Activated B cell treated with CpG ODN at 0.5 μM for 24 hours (primary cell): ENCODE data around the gene PLEKHO2. TPM values are rescaled to one million over a fixed set of nuclear protein-coding genes. Genes with fewer than 3 reads are reported as not detected.

ENCODE experiments used
- ATAC-seq: fragments of 200-7000 bp; cut with Tn5 transposase; one replicate; pipeline ENCODE4 v1.10.0; 2021; ENCODE audit warnings: low read depth, mild to moderate bottlenecking, moderate library complexity
- CTCF ChIA-PET: fragments of 350-600 bp; sonication (Branson Sonifier 250); formaldehyde crosslinking; loops from one replicate; lab custom pipeline; 2021; ENCODE audit warnings: antibody characterized with exemption; lab: Charles Lee
- POLR2A ChIA-PET: fragments of 350-600 bp; sonication (Branson Sonifier 250); formaldehyde crosslinking; loops from one replicate; lab custom pipeline; 2021; ENCODE audit warnings: antibody characterized with exemption; lab: Charles Lee
- DNase-seq: peaks from one replicate; pipeline ENCODE4 v3.0.0; 2022
- H3K27ac Mint-ChIP-seq: one replicate; pipeline ENCODE4 v1.8.0; 2020; ENCODE audit warnings: mixed read lengths
- H3K27me3 Mint-ChIP-seq: one replicate; pipeline ENCODE4 v1.8.0; 2021; ENCODE audit warnings: mixed read lengths
- H3K36me3 Mint-ChIP-seq: one replicate; pipeline ENCODE4 v1.8.0; 2021; ENCODE audit warnings: low read depth, mixed read lengths
- H3K4me1 Mint-ChIP-seq: one replicate; pipeline ENCODE4 v1.8.0; 2021; ENCODE audit warnings: mixed read lengths
- H3K4me3 Mint-ChIP-seq: one replicate; pipeline ENCODE4 v1.8.0; 2020; ENCODE audit warnings: mild to moderate bottlenecking, mixed read lengths
- H3K9me3 Mint-ChIP-seq: one replicate; pipeline ENCODE4 v1.8.0; 2020; ENCODE audit warnings: mixed read lengths
- intact Hi-C: fragments of 100-400 bp; cut with micrococcal nuclease; formaldehyde crosslinking; loops from one replicate; pipeline ENCODE4 v1.15.1; 2024
- total RNA-seq: library from RNA; stranded (reverse); gene quantifications from 2 replicates; pipeline ENCODE4 v1.2.3, GENCODE V29; 2022
- TF ChIP-seq, protein P1 (sequence below): fragments of 200-600 bp; IDR thresholded peaks from one replicate; pipeline ENCODE4 v1.8.0; 2022; ENCODE audit warnings: antibody characterized with exemption, mild to moderate bottlenecking

Gene PLEKHO2
- total RNA-seq, 1 donor from 2014 or later = 38.1 TPM

DNA sequence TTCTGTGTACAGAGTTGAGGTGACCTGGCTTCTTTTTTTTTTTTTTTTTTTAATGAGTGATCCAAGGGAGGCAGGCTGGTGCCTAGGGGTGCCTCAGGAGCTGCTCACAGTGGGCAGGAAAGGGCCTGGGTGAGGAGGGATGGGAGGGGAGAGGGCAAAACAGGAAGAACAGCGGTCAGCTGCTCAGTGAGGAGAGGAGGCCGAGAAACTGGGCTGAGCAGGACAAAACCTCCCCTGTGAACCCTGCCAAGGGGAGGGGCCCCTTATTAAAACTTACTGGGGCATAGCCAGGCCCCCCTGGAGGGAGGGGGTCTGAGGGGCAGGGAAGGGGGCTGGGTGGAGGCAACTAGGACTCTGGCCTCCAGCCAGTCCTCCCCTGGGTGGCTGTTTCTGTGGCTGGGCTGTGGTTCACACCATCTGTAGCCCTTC, 3.5 kb downstream of the PLEKHO2 start:
- no peak for DNase-seq
- Mint-ChIP-seq H3K27ac (peak overlapping the region; percentile 71), H3K4me1 (peaks cover 72% of the 10 kb centered on the region), H3K9me3 (no peaks in the 10 kb centered on the region), H3K4me3 (peak overlapping the region; percentile 95), H3K27me3 (no peaks in the 10 kb centered on the region), H3K36me3 (peaks cover 45% of the 10 kb centered on the region)
- ATAC-seq = no peak
- ChIA-PET CTCF (interaction anchor here (1.3 to 1.7 kb wide), 4 partner anchors 9 to 60 kb away, joined by 4 to 7 read pairs (median 5); no protein-coding TSS in a partner anchor), POLR2A (interaction anchor here (0.6 to 6.9 kb wide), 4 partner anchors 9 to 62 kb away, joined by 3 to 117 read pairs (median 4); no protein-coding TSS in a partner anchor)
- TF ChIP-seq, protein P1, sequence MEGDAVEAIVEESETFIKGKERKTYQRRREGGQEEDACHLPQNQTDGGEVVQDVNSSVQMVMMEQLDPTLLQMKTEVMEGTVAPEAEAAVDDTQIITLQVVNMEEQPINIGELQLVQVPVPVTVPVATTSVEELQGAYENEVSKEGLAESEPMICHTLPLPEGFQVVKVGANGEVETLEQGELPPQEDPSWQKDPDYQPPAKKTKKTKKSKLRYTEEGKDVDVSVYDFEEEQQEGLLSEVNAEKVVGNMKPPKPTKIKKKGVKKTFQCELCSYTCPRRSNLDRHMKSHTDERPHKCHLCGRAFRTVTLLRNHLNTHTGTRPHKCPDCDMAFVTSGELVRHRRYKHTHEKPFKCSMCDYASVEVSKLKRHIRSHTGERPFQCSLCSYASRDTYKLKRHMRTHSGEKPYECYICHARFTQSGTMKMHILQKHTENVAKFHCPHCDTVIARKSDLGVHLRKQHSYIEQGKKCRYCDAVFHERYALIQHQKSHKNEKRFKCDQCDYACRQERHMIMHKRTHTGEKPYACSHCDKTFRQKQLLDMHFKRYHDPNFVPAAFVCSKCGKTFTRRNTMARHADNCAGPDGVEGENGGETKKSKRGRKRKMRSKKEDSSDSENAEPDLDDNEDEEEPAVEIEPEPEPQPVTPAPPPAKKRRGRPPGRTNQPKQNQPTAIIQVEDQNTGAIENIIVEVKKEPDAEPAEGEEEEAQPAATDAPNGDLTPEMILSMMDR = no peak
- intact Hi-C loops = loop anchor here (10.0 kb wide), 1 partner anchor 750 kb away; the partner anchor contains the start of genes CIAO2A and SNX1

DNA sequence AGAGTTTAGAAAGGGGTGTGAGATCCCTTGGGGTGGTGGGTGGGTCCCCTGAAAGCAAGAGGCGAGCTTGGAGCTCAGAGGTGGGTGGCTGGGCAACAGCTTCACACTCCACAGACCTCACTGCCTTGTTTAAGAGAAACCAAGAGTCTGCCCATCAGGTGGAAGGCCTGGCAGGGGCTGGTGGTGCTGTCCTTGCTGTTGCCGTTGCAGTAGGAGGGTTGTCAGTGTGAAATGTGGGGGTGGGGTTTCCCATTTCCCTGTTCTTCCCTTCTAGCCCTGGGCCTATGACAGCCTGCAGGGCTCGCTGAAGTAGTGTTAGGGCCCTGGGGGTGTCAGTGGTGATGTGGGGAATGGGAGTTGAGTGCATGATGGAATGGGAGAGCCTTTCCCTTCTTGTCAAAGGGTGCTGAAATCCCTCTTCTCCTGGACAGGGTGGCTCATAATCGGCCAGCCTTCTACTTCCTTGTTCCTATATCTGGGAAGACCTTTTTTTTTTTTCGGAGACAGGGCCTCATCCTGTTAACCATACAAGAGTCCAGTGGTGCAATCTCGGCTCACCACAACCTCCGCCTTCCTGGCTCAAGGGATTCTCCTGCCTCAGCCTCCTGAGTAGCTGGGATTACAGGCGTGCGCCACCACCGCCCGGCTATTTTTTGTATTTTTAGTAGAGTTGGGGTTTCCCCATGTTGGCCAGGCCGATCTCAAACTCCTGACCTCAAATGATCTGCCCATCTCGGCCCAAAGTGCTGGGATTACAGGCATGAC, 4.3 kb downstream of the PLEKHO2 start:
- Mint-ChIP-seq H3K9me3 (no peaks in the 10 kb centered on the region), H3K27ac (peak overlapping the region; percentile 71), H3K4me3 (peak overlapping the region; percentile 95), H3K27me3 (no peaks in the 10 kb centered on the region), H3K4me1 (peaks cover 74% of the 10 kb centered on the region), H3K36me3 (peaks cover 53% of the 10 kb centered on the region)
- POLR2A ChIA-PET = interaction anchor here (0.5 to 6.9 kb wide), 5 partner anchors 11 to 152 kb away, joined by 3 to 117 read pairs (median 4); no protein-coding TSS in a partner anchor
- ATAC-seq (no peak), DNase-seq (no peak)
- intact Hi-C loops = loop anchor here (10.0 kb wide), 1 partner anchor 751 kb away; the partner anchor contains the start of genes CIAO2A and SNX1
- CTCF ChIA-PET = interaction anchor here (1.3 to 1.7 kb wide), 3 partner anchors 10 to 60 kb away, joined by 5 to 7 read pairs (median 5); no protein-coding TSS in a partner anchor
- TF ChIP-seq, protein P1 = no peak

DNA sequence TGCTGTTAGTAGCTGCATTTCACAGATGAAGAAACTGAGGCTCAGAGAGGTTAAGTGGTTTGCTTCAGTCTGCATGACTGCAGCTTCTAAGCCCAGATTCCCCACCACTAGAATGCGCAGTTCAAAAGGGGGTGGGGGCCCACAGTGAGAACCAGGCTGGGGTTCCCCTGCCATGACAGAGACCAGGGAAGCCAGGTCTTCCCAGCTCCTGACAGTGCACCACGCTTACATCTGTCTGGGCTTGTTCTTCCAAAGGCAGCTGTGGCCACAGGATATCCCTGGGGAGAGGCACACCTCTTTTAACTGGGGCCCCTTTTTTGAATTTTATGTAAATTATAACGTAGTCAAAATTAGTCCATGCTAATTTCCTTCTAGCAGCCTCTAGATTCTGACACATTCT, 5.3 kb downstream of the PLEKHO2 start:
- no peak for ATAC-seq
- intact Hi-C loops = loop anchor here (10.0 kb wide), 1 partner anchor 752 kb away; the partner anchor contains the start of genes CIAO2A and SNX1
- no peak for DNase-seq
- TF ChIP-seq, protein P1 = no peak
- Mint-ChIP-seq H3K9me3 (no peaks in the 10 kb centered on the region), H3K27me3 (no peaks in the 10 kb centered on the region), H3K36me3 (peaks cover 62% of the 10 kb centered on the region), H3K4me1 (peaks cover 84% of the 10 kb centered on the region), H3K4me3 (peak overlapping the region; percentile 95), H3K27ac (peak overlapping the region; percentile 66)
- ChIA-PET CTCF (interaction anchor here (1.3 kb wide), 1 partner anchor 58 kb away, joined by 3 read pairs; no protein-coding TSS in a partner anchor), POLR2A (interaction anchor here (0.5 to 6.9 kb wide), 7 partner anchors 10 to 153 kb away, joined by 3 to 117 read pairs (median 5); no protein-coding TSS in a partner anchor)

DNA sequence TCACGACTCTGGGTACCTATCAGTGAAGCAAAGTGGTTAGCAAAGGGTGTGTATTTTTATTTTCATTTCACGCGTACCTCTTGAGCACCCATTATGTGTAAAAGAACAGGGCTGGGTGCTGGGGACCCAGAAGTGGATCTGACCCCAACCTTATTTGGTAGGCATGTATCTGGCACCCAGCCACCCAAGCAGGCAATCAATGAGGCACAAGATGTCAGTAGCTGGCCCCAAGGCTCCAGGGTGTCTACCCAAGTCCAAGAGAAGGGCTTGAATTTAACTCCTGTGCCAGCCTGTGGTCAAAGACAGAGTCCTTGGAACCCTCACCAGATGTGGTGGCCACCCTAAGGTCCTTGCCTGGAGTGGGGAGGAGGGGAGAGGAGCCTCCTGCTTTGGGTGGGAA, 5.7 kb downstream of the PLEKHO2 start:
- Mint-ChIP-seq H3K9me3 (no peaks in the 10 kb centered on the region), H3K4me3 (peak overlapping the region; percentile 95), H3K27me3 (no peaks in the 10 kb centered on the region), H3K36me3 (peaks cover 63% of the 10 kb centered on the region), H3K27ac (peak overlapping the region; percentile 66), H3K4me1 (peaks cover 85% of the 10 kb centered on the region)
- intact Hi-C loops = loop anchor here (10.0 kb wide), 1 partner anchor 753 kb away; the partner anchor contains the start of genes CIAO2A and SNX1
- TF ChIP-seq, protein P1 = no peak
- CTCF ChIA-PET = interaction anchor here (1.3 kb wide), 1 partner anchor 58 kb away, joined by 3 read pairs; no protein-coding TSS in a partner anchor
- no peak for ATAC-seq
- POLR2A ChIA-PET = interaction anchor here (0.6 to 6.9 kb wide), 4 partner anchors 9 to 152 kb away, joined by 3 to 117 read pairs (median 4); no protein-coding TSS in a partner anchor
- DNase-seq = no peak
